Measurements from ENCODE around the gene LYPD1. TPM values are rescaled to one million over a fixed set of nuclear protein-coding genes. Genes with fewer than 3 reads are reported as not detected.

The LYPD1 gene
- polyA plus RNA-seq, 2 of the 4 experiments (the other 2 are of a cell fraction), result 3.6 to 12.0 TPM

DNA sequence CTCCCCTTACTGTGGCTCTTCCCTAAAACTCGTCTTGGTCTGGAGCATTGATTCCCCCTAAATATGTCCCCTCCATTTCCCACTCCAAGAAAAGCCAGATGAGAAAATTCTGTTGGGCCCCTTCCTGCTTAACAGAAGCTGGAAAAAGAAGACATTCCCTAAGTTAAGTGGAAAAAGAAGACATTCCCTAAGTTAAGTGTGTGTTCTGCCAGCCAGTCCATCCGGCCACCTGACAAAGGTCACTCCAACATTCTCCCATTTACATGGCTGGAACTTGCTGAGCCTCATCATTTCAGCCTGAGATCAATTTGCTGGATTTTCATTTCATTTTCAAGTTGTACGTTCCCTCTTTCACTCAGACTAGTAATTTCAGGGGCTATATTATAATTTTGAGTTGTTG lies 52.0 kb downstream of the LYPD1 start (continued):
- TF ChIP-seq, protein P1, sequence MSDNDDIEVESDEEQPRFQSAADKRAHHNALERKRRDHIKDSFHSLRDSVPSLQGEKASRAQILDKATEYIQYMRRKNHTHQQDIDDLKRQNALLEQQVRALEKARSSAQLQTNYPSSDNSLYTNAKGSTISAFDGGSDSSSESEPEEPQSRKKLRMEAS (IDR thresholded peaks at IDR 0.05), result no peak

- ATAC-seq, result no peak
- no peak for FAIRE-seq
- Histone ChIP-seq H3K4me2 (no peak overlapping the region), H3K9me3 (no peaks in the 10 kb centered on the region), H3K4me3 (no peak overlapping the region), H3K27ac (no peak overlapping the region), H3K4me1 (peaks cover 7% of the 10 kb centered on the region; the same call in 1 of the 3 replicates)
- TF ChIP-seq RFX5 (IDR thresholded peaks at IDR 0.05) (no peak), KDM1A (IDR thresholded peaks at IDR 0.05; ENCODE audit: low read depth) (no peak), EHF (CRISPR knock-in tag; IDR thresholded peaks at IDR 0.05) (no peak), PHF8 (IDR thresholded peaks at IDR 0.05; ENCODE audit: borderline replicate concordance, low read depth) (no peak), MYC (IDR thresholded peaks at IDR 0.05; ENCODE audit: borderline replicate concordance, low read length) (no peak), FOXS1 (CRISPR knock-in tag; IDR thresholded peaks at IDR 0.05) (no peak), CHD2 (IDR thresholded peaks at IDR 0.05; ENCODE audit: low read length, partially characterized antibody) (no peak), RARB (CRISPR knock-in tag; IDR thresholded peaks at IDR 0.05) (no peak), RNF2 (IDR thresholded peaks at IDR 0.05; ENCODE audit: borderline replicate concordance, low read depth) (no peak), HOXB5 (CRISPR knock-in tag; IDR thresholded peaks at IDR 0.05) (no peak), FOSL2 (IDR thresholded peaks at IDR 0.05) (no peak), FOSL2 (CRISPR knock-in tag; IDR thresholded peaks at IDR 0.05) (no peak)
- TF ChIP-seq, protein P2, sequence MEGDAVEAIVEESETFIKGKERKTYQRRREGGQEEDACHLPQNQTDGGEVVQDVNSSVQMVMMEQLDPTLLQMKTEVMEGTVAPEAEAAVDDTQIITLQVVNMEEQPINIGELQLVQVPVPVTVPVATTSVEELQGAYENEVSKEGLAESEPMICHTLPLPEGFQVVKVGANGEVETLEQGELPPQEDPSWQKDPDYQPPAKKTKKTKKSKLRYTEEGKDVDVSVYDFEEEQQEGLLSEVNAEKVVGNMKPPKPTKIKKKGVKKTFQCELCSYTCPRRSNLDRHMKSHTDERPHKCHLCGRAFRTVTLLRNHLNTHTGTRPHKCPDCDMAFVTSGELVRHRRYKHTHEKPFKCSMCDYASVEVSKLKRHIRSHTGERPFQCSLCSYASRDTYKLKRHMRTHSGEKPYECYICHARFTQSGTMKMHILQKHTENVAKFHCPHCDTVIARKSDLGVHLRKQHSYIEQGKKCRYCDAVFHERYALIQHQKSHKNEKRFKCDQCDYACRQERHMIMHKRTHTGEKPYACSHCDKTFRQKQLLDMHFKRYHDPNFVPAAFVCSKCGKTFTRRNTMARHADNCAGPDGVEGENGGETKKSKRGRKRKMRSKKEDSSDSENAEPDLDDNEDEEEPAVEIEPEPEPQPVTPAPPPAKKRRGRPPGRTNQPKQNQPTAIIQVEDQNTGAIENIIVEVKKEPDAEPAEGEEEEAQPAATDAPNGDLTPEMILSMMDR (IDR thresholded peaks at IDR 0.05), result no peak
- ChIA-PET POLR2A (no interaction called here), CTCF (interaction anchor here (0.7 to 1.0 kb wide), 3 partner anchors 12 to 127 kb away, joined by 3 read pairs; no protein-coding TSS in a partner anchor)
- no peak for DNase-seq (ENCODE audit: low read depth in 1 of 2, low spot score in 1 of 2)
- WGBS (ENCODE audit: missing lambda C conversion rate), result 93% methylated on average over 5 of the region's 5 CpGs
These were observed 54.5 kb downstream of the LYPD1 start for GRCh38 chr2:132615329-132616085.

- TF ChIP-seq HOXB13 (CRISPR knock-in tag; IDR thresholded peaks at IDR 0.05; ENCODE audit: low read depth) (no peak), EHF (CRISPR knock-in tag; IDR thresholded peaks at IDR 0.05) (no peak), RCOR1 (IDR thresholded peaks at IDR 0.05; ENCODE audit: low read depth, low read length) (no peak), POLR2AphosphoS2 (conservative IDR thresholded peaks at IDR 0.05; ENCODE audit: low read length) (no peak), HES2 (IDR thresholded peaks at IDR 0.05) (no peak), NR3C1 (IDR thresholded peaks at IDR 0.05) (no peak), CHD2 (IDR thresholded peaks at IDR 0.05; ENCODE audit: low read length, partially characterized antibody) (no peak), TFCP2L1 (CRISPR knock-in tag; IDR thresholded peaks at IDR 0.05) (no peak), HEYL (CRISPR knock-in tag; IDR thresholded peaks at IDR 0.05) (no peak), HOXA7 (CRISPR knock-in tag; IDR thresholded peaks at IDR 0.05) (no peak), CEBPB (IDR thresholded peaks at IDR 0.05) (no peak), ESRRA (IDR thresholded peaks at IDR 0.05; ENCODE audit: borderline replicate concordance, low read length) (no peak)
- no peak for ATAC-seq
- CTCF ChIA-PET, result interaction anchor here (0.9 kb wide), 1 partner anchor 13 kb away, joined by 4 read pairs; no protein-coding TSS in a partner anchor
These were observed 58.3 kb downstream of the LYPD1 start for GRCh38 chr2:132611719-132612118.

More at GRCh38 chr2:132611719-132612118, 58.3 kb downstream of the LYPD1 start:
- H3K4me3 ChIP-seq, result no peak overlapping the region
- DNase-seq (ENCODE audit: low read depth in 1 of 2, low spot score in 1 of 2) (no peak), FAIRE-seq (no peak)
- H3K4me1 ChIP-seq, result no peaks in the 10 kb centered on the region
- WGBS (ENCODE audit: missing lambda C conversion rate), result 86% methylated on average over 2 of the region's 2 CpGs
- H3K27ac ChIP-seq, result no peak overlapping the region
- H3K9me3 ChIP-seq, result no peaks in the 10 kb centered on the region
- no peak overlapping the region for H3K4me2 ChIP-seq
- POLR2A ChIA-PET, result no interaction called here

Measured in A549 (cell line).